Liver (tissue), 9 donors: ENCODE data around the gene ERAL1. TPM values are rescaled to one million over a fixed set of nuclear protein-coding genes. Genes with fewer than 3 reads are reported as not detected.

Experiments
- DNase-seq: peaks from one replicate; pipeline ENCODE4 v3.0.0-alpha.2; 2017; ENCODE audit warnings: low spot score
- H3K27ac ChIP-seq, 2 donors: one replicate each; pipeline ENCODE4 v1.7.0; 2013; ENCODE audit warnings: inconsistent platforms in 2 of 2, low read length in 2 of 2, control low read depth in 1 of 2, low read depth in 1 of 2, mild to moderate bottlenecking in 1 of 2
- H3K27me3 ChIP-seq, 4 donors: one replicate each; pipeline versions ENCODE4 v1.6.1 to v1.7.0; 2013; ENCODE audit warnings: low read length in 3 of 4, inconsistent platforms in 1 of 4, mild to moderate bottlenecking in 1 of 4, moderate library complexity in 1 of 4; ENCODE audit not compliant: control insufficient read depth in 4 of 4, insufficient read depth in 4 of 4
- H3K36me3 ChIP-seq, 4 donors: one replicate each; pipeline versions ENCODE4 v1.6.1 to v1.7.0; 2013; ENCODE audit warnings: low read length in 3 of 4, mild to moderate bottlenecking in 3 of 4, low read depth in 1 of 4, moderate library complexity in 1 of 4; ENCODE audit not compliant: control insufficient read depth in 4 of 4, insufficient read depth in 3 of 4
- H3K4me1 ChIP-seq, 4 donors: one replicate each; pipeline versions ENCODE4 v1.6.1 to v1.7.0; 2013; ENCODE audit warnings: low read length in 3 of 4, mild to moderate bottlenecking in 3 of 4, moderate library complexity in 1 of 4; ENCODE audit not compliant: control insufficient read depth in 4 of 4, insufficient read depth in 4 of 4
- H3K4me3 ChIP-seq, 3 donors: one replicate each; pipeline versions ENCODE4 v1.6.1 to v1.7.0; 2013; ENCODE audit warnings: low read length in 3 of 3, control low read depth in 1 of 3, low read depth in 1 of 3, mild to moderate bottlenecking in 1 of 3
- H3K9ac ChIP-seq, 2 donors: one replicate each; pipeline ENCODE4 v1.7.0; 2013; ENCODE audit warnings: low read length in 2 of 2, mild to moderate bottlenecking in 2 of 2, moderate library complexity in 2 of 2, control low read depth in 1 of 2, low read depth in 1 of 2
- H3K9me3 ChIP-seq, 4 donors: one replicate each; pipeline versions ENCODE4 v1.6.1 to v1.7.0; 2013; ENCODE audit warnings: low read length in 3 of 4; ENCODE audit not compliant: control insufficient read depth in 4 of 4
- ATF3 ChIP-seq: IDR thresholded peaks from 2 replicates; pipeline ENCODE4 v1.6.1; 2016; ENCODE audit warnings: antibody characterized with exemption
- EGR1 ChIP-seq, 2 donors: IDR thresholded peaks; 2 replicates each; pipeline ENCODE4 v1.6.1; 2016 to 2018; ENCODE audit warnings: antibody characterized with exemption in 2 of 2, low read depth in 2 of 2
- FOXA1 ChIP-seq: IDR thresholded peaks from 2 replicates; pipeline ENCODE4 v1.6.1; 2016; ENCODE audit warnings: antibody characterized with exemption
- FOXA2 ChIP-seq: IDR thresholded peaks from 2 replicates; pipeline ENCODE4 v1.6.1; 2016; ENCODE audit warnings: antibody characterized with exemption
- GABPA ChIP-seq, 2 donors: IDR thresholded peaks in 1 of 2; conservative IDR thresholded peaks in 1 of 2; 2 replicates each; pipeline ENCODE4 v1.6.1; 2016; ENCODE audit warnings: antibody characterized with exemption in 2 of 2, mild to moderate bottlenecking in 1 of 2, moderate library complexity in 1 of 2
- HNF4A ChIP-seq, 2 donors: conservative IDR thresholded peaks; 2 replicates each; pipeline ENCODE4 v1.6.1; 2016; ENCODE audit warnings: antibody characterized with exemption in 2 of 2, mild to moderate bottlenecking in 2 of 2
- HNF4G ChIP-seq: IDR thresholded peaks from 2 replicates; pipeline ENCODE4 v1.6.1; 2016; ENCODE audit warnings: antibody characterized with exemption
- JUND ChIP-seq, 2 donors: IDR thresholded peaks; 2 replicates each; pipeline ENCODE4 v1.6.1; 2016; ENCODE audit warnings: antibody characterized with exemption in 2 of 2
- MAX ChIP-seq: IDR thresholded peaks from 2 replicates; pipeline ENCODE4 v1.6.1; 2016; ENCODE audit warnings: antibody characterized with exemption
- NR2F2 ChIP-seq: IDR thresholded peaks from 2 replicates; pipeline ENCODE4 v1.6.1; 2016; ENCODE audit warnings: antibody characterized with exemption
- RAD21 ChIP-seq, 2 donors: IDR thresholded peaks; 2 replicates each; pipeline ENCODE4 v1.6.1; 2016; ENCODE audit warnings: antibody characterized with exemption in 2 of 2, mild to moderate bottlenecking in 2 of 2
- REST ChIP-seq: IDR thresholded peaks from 2 replicates; pipeline ENCODE4 v1.6.1; 2016; ENCODE audit warnings: antibody characterized with exemption, mild to moderate bottlenecking
- RXRA ChIP-seq, 2 donors: IDR thresholded peaks; 2 replicates each; pipeline ENCODE4 v1.6.1; 2017 to 2018; ENCODE audit warnings: antibody characterized with exemption in 2 of 2, mild to moderate bottlenecking in 1 of 2
- SP1 ChIP-seq: IDR thresholded peaks from 2 replicates; pipeline ENCODE4 v1.6.1; 2018; ENCODE audit warnings: antibody characterized with exemption, mild to moderate bottlenecking
- TAF1 ChIP-seq: conservative IDR thresholded peaks from 2 replicates; pipeline ENCODE4 v1.6.1; 2016; ENCODE audit warnings: antibody characterized with exemption, mild to moderate bottlenecking
- YY1 ChIP-seq: IDR thresholded peaks from 2 replicates; pipeline ENCODE4 v1.6.1; 2016; ENCODE audit warnings: antibody characterized with exemption, mild to moderate bottlenecking
- ZBTB33 ChIP-seq: IDR thresholded peaks from 2 replicates; pipeline ENCODE4 v1.6.1; 2016; ENCODE audit warnings: antibody characterized with exemption
- WGBS: extraction: QIAGEN DNeasy Blood & Tissue Kit; methylation state at CpG from one replicate; pipeline ENCODE4 v1.1.7; 2013; 5-methylcytosine and 5-hydroxymethylcytosine counted together
- polyA plus RNA-seq, 2 donors: library from polyadenylated mRNA; stranded (reverse) in 1 of 2; unstranded in 1 of 2; fragments of 200-250 nt in 1 of 2; fragments of >200 nt in 1 of 2; fragmentation: Nextera tagmentation in 1 of 2; extraction: Ambion mirVana in 1 of 2; gene quantifications; one replicate each; pipeline versions ENCODE4 v1.2.1 to v1.2.3, GENCODE V29; 2013 to 2015
- total RNA-seq, 2 donors: library from RNA; depleted of rRNA; stranded (reverse); fragments of >200 nt; gene quantifications; one replicate each; pipeline ENCODE4 v1.2.3, GENCODE V29; 2014
- donor health status: healthy.
- donor health status: healthy.
- donor health status: healthy.
- donor health status: healthy.
- donor health status: healthy.

Gene ERAL1
- total and polyA plus RNA-seq, 4 donors = 17.3 to 34.5 (median 29.5) TPM

- TF ChIP-seq JUND (IDR thresholded peaks at IDR 0.05) (no peak), SP1 (no peak), TAF1 (no peak), EGR1 (IDR thresholded peaks at IDR 0.05; ENCODE audit: low read depth in 2 of 2) (no peak), FOXA1 (no peak), REST (no peak), RAD21 (IDR thresholded peaks at IDR 0.05) (no peak), GABPA (IDR thresholded peaks at IDR 0.05 in 1 of 2, conservative IDR thresholded peaks at IDR 0.05 in 1 of 2) (no peak), ATF3 (no peak), MAX (no peak), FOXA2 (no peak), ZBTB33 (no peak)
- H3K4me3 ChIP-seq = peak overlapping the region; percentile 88 to 90 (median 90)
- 12% methylated on average over 5 of the region's 5 CpGs for WGBS
- peak overlapping the region; percentile 89 to 99 for H3K27ac ChIP-seq
- H3K9me3 ChIP-seq = no peaks in the 10 kb centered on the region
- peaks cover 17 to 31% (median 24%) of the 10 kb centered on the region in 4 donors for H3K4me1 ChIP-seq
- H3K27me3 ChIP-seq = no peaks in the 10 kb centered on the region
- H3K36me3 ChIP-seq = peaks cover 0 to 5% (median 0%) of the 10 kb centered on the region in 4 donors
- no peak for DNase-seq
- peak overlapping the region; percentile 53 to 72 for H3K9ac ChIP-seq
These were observed 41.7 kb downstream of the ERAL1 start for GRCh38 chr17:28896491-28896883.

GRCh38 chr17:28896884-28897768, 42.3 kb downstream of the ERAL1 start, which contains the start of gene FLOT2:
FLOT2 (minus strand) TSS chr17:28897733; CDS start chr17:28897574, 159 bp downstream.
- Histone ChIP-seq H3K36me3 (peaks cover 0 to 5% (median 0%) of the 10 kb centered on the region in 4 donors), H3K4me1 (peaks cover 21 to 32% (median 27%) of the 10 kb centered on the region in 4 donors), H3K9ac (peak within 1 kb of the TSS; percentile 53 to 72), H3K4me3 (peak within 1 kb of the TSS; percentile 88 to 90 (median 90)), H3K27ac (peak within 1 kb of the TSS; percentile 89 to 99), H3K27me3 (no peaks in the 10 kb centered on the region), H3K9me3 (no peaks in the 10 kb centered on the region)
- WGBS = under 1% methylated on average over 73 of the region's 73 CpGs
- DNase-seq = peak; percentile 72
- TF ChIP-seq EGR1 (IDR thresholded peaks at IDR 0.05; ENCODE audit: low read depth in 2 of 2) (peak; percentile 12 to 55), HNF4G (no peak), NR2F2 (no peak), REST (peak; percentile 90), HNF4A (conservative IDR thresholded peaks at IDR 0.05) (peak; percentile 52 to 62), FOXA2 (no peak), ZBTB33 (peak; percentile 68), ATF3 (peak; percentile 16), RAD21 (IDR thresholded peaks at IDR 0.05) (peak; percentile 42 to 56), RXRA (IDR thresholded peaks at IDR 0.05) (peak; percentile 63 to 66), SP1 (peak; percentile 71), YY1 (peak; percentile 83), FOXA1 (no peak), JUND (IDR thresholded peaks at IDR 0.05) (peak; percentile 33 to 56)
